ENCODE measurements around the gene SRC. TPM values are rescaled to one million over a fixed set of nuclear protein-coding genes. Genes with fewer than 3 reads are reported as not detected.

The SRC gene
- total and polyA plus RNA-seq, 10 donors = 7.0 to 68.0 (median 31.2) TPM

- intact Hi-C loops (cut with DNase I; ENCODE audit: low total_unique reads) = no loop called here
- TF ChIP-seq POLR2A (IDR thresholded peaks at IDR 0.05) = no peak
- no peak for TF ChIP-seq CTCF (IDR thresholded peaks at IDR 0.05 in 8 of 11, conservative IDR thresholded peaks at IDR 0.05 in 3 of 11)
- no peak for TF ChIP-seq POLR2AphosphoS5 (IDR thresholded peaks at IDR 0.05)
- H3K4me1 ChIP-seq = peaks cover 0 to 55% (median 17%) of the 10 kb centered on the region in 6 donors
- peaks cover 0 to 7% (median 0%) of the 10 kb centered on the region in 6 donors for H3K36me3 ChIP-seq
- H3K9me3 ChIP-seq = no peaks in the 10 kb centered on the region
- 89 to 92% (median 91%) methylated on average over 12 to 21 of the region's 21 CpGs for WGBS, 5 donors
- H3K4me3 ChIP-seq = no peak overlapping the region
- peak; percentile 61 for DNase-seq
- H3K27me3 ChIP-seq (replicated peaks in 1 of 7) = no peaks in the 10 kb centered on the region
- peak overlapping the region in 4 of 8 donors; percentile 7 to 36 (median 24) for H3K27ac ChIP-seq
These were observed 18.3 kb downstream of the SRC start for GRCh38 chr20:37364013-37364926.

- intact Hi-C loops (cut with DNase I; ENCODE audit: low total_unique reads) = no loop called here
- H3K27me3 ChIP-seq (replicated peaks in 1 of 7) = no peaks in the 10 kb centered on the region
- H3K4me1 ChIP-seq = peaks cover 0 to 49% (median 17%) of the 10 kb centered on the region in 6 donors
- TF ChIP-seq POLR2AphosphoS5 (IDR thresholded peaks at IDR 0.05) (no peak), CTCF (IDR thresholded peaks at IDR 0.05 in 8 of 11, conservative IDR thresholded peaks at IDR 0.05 in 3 of 11) (no peak), POLR2A (IDR thresholded peaks at IDR 0.05) (no peak)
- H3K27ac ChIP-seq = peak overlapping the region in 4 of 8 donors; percentile 7 to 36 (median 24)
- no peak overlapping the region for H3K4me3 ChIP-seq
- peaks cover 0 to 7% (median 0%) of the 10 kb centered on the region in 6 donors for H3K36me3 ChIP-seq
- no peaks in the 10 kb centered on the region for H3K9me3 ChIP-seq
- no peak for DNase-seq
- WGBS, 5 donors = 73 to 92% (median 86%) methylated on average over 3 of the region's 3 CpGs
These were observed 19.0 kb downstream of the SRC start for GRCh38 chr20:37364927-37365272.

DNA sequence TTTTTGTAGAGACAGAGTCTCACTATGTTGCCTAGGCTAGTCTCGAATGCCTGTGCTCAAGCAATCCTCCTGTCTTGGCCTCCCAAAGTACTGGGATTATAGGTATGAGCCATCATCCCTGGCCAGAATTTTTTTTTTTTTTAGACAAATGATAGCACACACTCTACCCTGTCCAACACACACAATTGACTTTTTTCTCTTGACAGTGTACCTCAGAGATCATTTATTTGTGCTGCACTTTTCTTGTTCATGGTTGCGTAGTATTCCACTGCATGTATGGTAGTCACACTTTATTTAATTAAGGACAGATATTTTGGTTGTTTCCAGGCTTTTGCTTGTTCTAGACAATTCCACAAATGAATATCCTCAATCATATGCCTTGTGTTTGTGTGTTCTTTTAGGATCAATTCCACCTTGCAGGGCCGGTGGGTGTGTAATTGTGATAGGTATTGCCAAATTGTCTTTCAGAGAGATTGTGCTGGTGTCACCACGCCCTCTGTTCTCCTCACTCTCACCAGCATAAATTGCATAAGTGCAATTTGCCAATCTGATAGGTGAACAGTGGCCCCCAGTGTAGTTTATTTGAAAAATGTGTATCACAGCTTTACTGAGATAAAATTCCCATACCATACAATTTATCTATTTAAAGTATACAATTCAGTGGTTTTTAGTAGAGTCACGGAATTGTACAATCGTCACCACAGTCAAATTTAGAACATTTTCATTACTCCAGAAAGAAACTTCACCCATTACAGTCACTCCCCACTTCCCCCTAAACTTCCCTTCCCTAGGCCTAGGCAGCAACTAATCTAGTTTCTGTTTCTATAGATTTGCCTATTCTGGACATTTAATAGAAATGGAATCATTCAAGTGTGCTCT is 20.1 kb downstream of the SRC start:
- Histone ChIP-seq H3K4me1 (peaks cover 0 to 49% (median 17%) of the 10 kb centered on the region in 6 donors), H3K36me3 (peaks cover 0 to 7% (median 0%) of the 10 kb centered on the region in 6 donors), H3K27ac (peak overlapping the region in 6 of 8 donors; percentile 29 to 86 (median 72)), H3K9me3 (no peaks in the 10 kb centered on the region), H3K27me3 (replicated peaks in 1 of 7) (no peaks in the 10 kb centered on the region), H3K4me3 (peak overlapping the region in 1 of 8 donors; percentile 15)
- TF ChIP-seq CTCF (IDR thresholded peaks at IDR 0.05 in 8 of 11, conservative IDR thresholded peaks at IDR 0.05 in 3 of 11) (no peak), POLR2A (IDR thresholded peaks at IDR 0.05) (no peak), POLR2AphosphoS5 (IDR thresholded peaks at IDR 0.05) (no peak)
- no peak for DNase-seq
- intact Hi-C loops (cut with DNase I; ENCODE audit: low total_unique reads) = no loop called here
- 53 to 70% (median 59%) methylated on average over 6 of the region's 6 CpGs for WGBS, 5 donors
